K562 (cell line): ENCODE measurements around the gene SP2. TPM values are rescaled to one million over a fixed set of nuclear protein-coding genes. Genes with fewer than 3 reads are reported as not detected.

Experiments
- AFF4 ChIP-seq: sonication (generic); formaldehyde crosslinking; IDR thresholded peaks from 2 replicates; pipeline ENCODE4 v1.8.0; 2023; ENCODE audit warnings: mild to moderate bottlenecking, missing genetic modification reagents
- CAMTA2 ChIP-seq: fragments of 250-450 bp; sonication (Bioruptor Pico); conservative IDR thresholded peaks from 2 replicates; pipeline ENCODE4 v1.5.1; 2022
- MLX ChIP-seq, 2 experiments: fragments of 450-650 bp in 1 of 2; sonication (generic) in 1 of 2; formaldehyde crosslinking; conservative IDR thresholded peaks; 2 replicates each; pipeline versions ENCODE4 v1.4.0 to v1.8.1; 2020 to 2022; ENCODE audit warnings: mild to moderate bottlenecking in 1 of 2, missing genetic modification reagents in 1 of 2
- MTA1 ChIP-seq: fragments of 450-650 bp; IDR thresholded peaks from 2 replicates; pipeline ENCODE4 v1.6.1; 2017; ENCODE audit warnings: borderline replicate concordance
- MXI1 ChIP-seq: IDR thresholded peaks from 2 replicates; pipeline ENCODE4 v1.6.1; 2011; ENCODE audit warnings: low read depth, mild to moderate bottlenecking, improper control_type of control experiment, low read length
- PHF20 ChIP-seq: fragments of 450-650 bp; IDR thresholded peaks from 2 replicates; pipeline ENCODE4 v1.6.1; 2018; ENCODE audit not compliant: partially characterized antibody
- POLR2B ChIP-seq: fragments of 450-650 bp; IDR thresholded peaks from 2 replicates; pipeline ENCODE4 v1.6.1; 2018; ENCODE audit warnings: low read depth; ENCODE audit not compliant: partially characterized antibody
- RFX1 ChIP-seq: fragments of 450-650 bp; IDR thresholded peaks from 2 replicates; pipeline ENCODE4 v1.6.1; 2016; ENCODE audit warnings: mild to moderate bottlenecking, moderate library complexity
- SMAD4 ChIP-seq: fragments of 250-450 bp; sonication (Bioruptor Pico); conservative IDR thresholded peaks from 2 replicates; pipeline ENCODE4 v1.8.0; 2021; ENCODE audit warnings: inconsistent platforms, mild to moderate bottlenecking, moderate library complexity
- SMARCA4 ChIP-seq: fragments of 450-650 bp; IDR thresholded peaks from 2 replicates; pipeline ENCODE4 v1.6.1; 2016
- ZFX ChIP-seq: sonication (generic); formaldehyde crosslinking; IDR thresholded peaks from 2 replicates; pipeline ENCODE4 v1.8.0; 2022; ENCODE audit warnings: mild to moderate bottlenecking, missing genetic modification reagents, moderate library complexity
- ZMIZ1 ChIP-seq, 2 experiments: fragments of 150-350 bp in 1 of 2; IDR thresholded peaks; 2 replicates each; pipeline ENCODE4 v1.6.1; 2012 to 2016; ENCODE audit warnings: low read depth in 2 of 2, low read length in 2 of 2, mild to moderate bottlenecking in 1 of 2, moderate library complexity in 1 of 2
- ZNF232 ChIP-seq: sonication (generic); formaldehyde crosslinking; IDR thresholded peaks from 2 replicates; pipeline ENCODE4 v1.8.0; 2022; ENCODE audit warnings: mild to moderate bottlenecking, missing genetic modification reagents
- polyA plus RNA-seq, 8 experiments: library from polyadenylated mRNA; depleted of rRNA in 4 of 8; stranded (reverse) in 5 of 8; unstranded in 3 of 8; fragments of >200 nt; fragmentation: Nextera tagmentation in 2 of 8; fragmentation: Illumina TruSeq in 1 of 8; extraction: Ambion mirVana in 2 of 8; extraction: Trizol in 1 of 8; gene quantifications; 2 replicates each; pipeline versions ENCODE4 v1.2.1 to v1.2.3, GENCODE V29; 2011 to 2014; ENCODE audit warnings: inconsistent platforms in 1 of 8, missing spikeins in 1 of 8
- total RNA-seq, 7 experiments: library from RNA; depleted of rRNA in 6 of 7; stranded (reverse); fragments of >200 nt in 6 of 7; fragmentation: Illumina TruSeq in 2 of 7; extraction: Trizol in 2 of 7; gene quantifications; 2 replicates each; pipeline versions ENCODE4 v1.2.1 to v1.2.3, GENCODE V29; 2011 to 2021; ENCODE audit warnings: low replicate concordance in 1 of 7
- TF ChIP-seq, protein P1 (sequence below): fragments of 450-650 bp; IDR thresholded peaks from 2 replicates; pipeline ENCODE4 v1.6.1; 2016; ENCODE audit warnings: low read depth, mild to moderate bottlenecking, moderate library complexity

Gene SP2
- total and polyA plus RNA-seq, 9 of the 15 experiments (the other 6 are each of a cell fraction or from before 2014, with no cell fraction given): 0.77 to 22.3 (median 2.3) TPM

- TF ChIP-seq SMAD4 (CRISPR knock-in tag): peak; percentile 34; the same call in 1 of the 2 replicates
- TF ChIP-seq RFX1: no peak
- peak; percentile 15; the same call in 1 of the 2 replicates for TF ChIP-seq MTA1
- peak in 1 of 2 experiments; percentile 60; a peak in 2 of 4 replicates for TF ChIP-seq ZMIZ1 (IDR thresholded peaks at IDR 0.05; ENCODE audit: low read depth in 2 of 2, low read length in 2 of 2)
- TF ChIP-seq MXI1: no peak
- peak; percentile 48 for TF ChIP-seq PHF20
- TF ChIP-seq CAMTA2 (CRISPR knock-in tag): no peak
- peak; percentile 69; the same call in 1 of the 2 replicates for TF ChIP-seq AFF4 (CRISPR knock-in tag)
- TF ChIP-seq, protein P1, sequence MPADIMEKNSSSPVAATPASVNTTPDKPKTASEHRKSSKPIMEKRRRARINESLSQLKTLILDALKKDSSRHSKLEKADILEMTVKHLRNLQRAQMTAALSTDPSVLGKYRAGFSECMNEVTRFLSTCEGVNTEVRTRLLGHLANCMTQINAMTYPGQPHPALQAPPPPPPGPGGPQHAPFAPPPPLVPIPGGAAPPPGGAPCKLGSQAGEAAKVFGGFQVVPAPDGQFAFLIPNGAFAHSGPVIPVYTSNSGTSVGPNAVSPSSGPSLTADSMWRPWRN: no peak
- TF ChIP-seq ZFX: peak; percentile 89
- TF ChIP-seq MLX (CRISPR knock-in tag; conservative IDR thresholded peaks at IDR 0.05): no peak
- TF ChIP-seq POLR2B: peak; percentile 92
- TF ChIP-seq ZNF232 (CRISPR knock-in tag): no peak; the same call in 1 of the 2 replicates
- TF ChIP-seq SMARCA4: 0 out of 2 replicates have a peak, but pooled peaks have one; percentile 7
Measured at GRCh38 chr17:47895347-47895855, 635 bp upstream of the SP2 start (continued).
